Testis (tissue), 3 donors: ENCODE results near the gene TAF3. TPM values are rescaled to one million over a fixed set of nuclear protein-coding genes. Genes with fewer than 3 reads are reported as not detected.

Experiments used
- DNase-seq: peaks from one replicate; pipeline ENCODE4 v3.0.0-alpha.2; 2019
- H3K27ac ChIP-seq, 2 donors: fragments of 200-600 bp; sonication (generic); one replicate each; pipeline ENCODE4 v1.5.1; 2019
- H3K27me3 ChIP-seq: fragments of 200-600 bp; sonication (generic); one replicate; pipeline ENCODE4 v1.5.1; 2019
- H3K36me3 ChIP-seq: fragments of 200-600 bp; sonication (generic); one replicate; pipeline ENCODE4 v1.5.1; 2017; ENCODE audit warnings: low read depth; ENCODE audit errors: missing control alignments
- H3K4me1 ChIP-seq: fragments of 200-600 bp; sonication (generic); one replicate; pipeline ENCODE4 v1.5.1; 2019
- H3K4me3 ChIP-seq, 2 donors: fragments of 200-600 bp; sonication (generic); one replicate each; pipeline ENCODE4 v1.5.1; 2017 to 2019
- H3K9me3 ChIP-seq: fragments of 200-600 bp; sonication (generic); one replicate; pipeline ENCODE4 v1.5.1; 2017
- POLR2A ChIP-seq: fragments of 450-650 bp; IDR thresholded peaks from one replicate; pipeline ENCODE4 v1.6.1; 2017; ENCODE audit warnings: antibody characterized with exemption, mild to moderate bottlenecking, moderate library complexity
- WGBS, 2 donors: methylation state at CpG; one replicate each; pipeline ENCODE4 v1.1.5; 2018; 5-methylcytosine and 5-hydroxymethylcytosine counted together
- intact Hi-C: fragments of 100-400 bp; cut with DNase I; formaldehyde crosslinking; loops from one replicate; pipeline ENCODE4 v1.15.1; 2023; ENCODE audit warnings: low total_unique reads
- polyA plus RNA-seq: library from polyadenylated mRNA; stranded (reverse); fragments of 350-450 nt; fragmentation: Illumina TruSeq; extraction: RNeasy Lipid Tissue Mini Kit (QIAGEN cat#74804); gene quantifications from one replicate; pipeline ENCODE4 v1.2.3, GENCODE V29; 2014; ENCODE audit warnings: low read depth, low replicate concordance; ENCODE audit not compliant: insufficient read depth
- total RNA-seq, 2 donors: library from RNA; depleted of rRNA; stranded (reverse); fragments of >200 nt; gene quantifications; one replicate each; pipeline ENCODE4 v1.2.3, GENCODE V29; 2016
- TF ChIP-seq, protein P1 (sequence below), 3 experiments: fragments of 450-650 bp in 2 of 3; fragments of 200-600 bp in 1 of 3; sonication (generic) in 1 of 3; IDR thresholded peaks; one replicate each; pipeline ENCODE4 v1.5.1; 2016 to 2019; ENCODE audit warnings: antibody characterized with exemption in 3 of 3, mild to moderate bottlenecking in 2 of 3, moderate library complexity in 1 of 3

TAF3 gene
- total and polyA plus RNA-seq, 3 donors from 2014 or later: 7.0 to 33.0 (median 32.8) TPM

DNA sequence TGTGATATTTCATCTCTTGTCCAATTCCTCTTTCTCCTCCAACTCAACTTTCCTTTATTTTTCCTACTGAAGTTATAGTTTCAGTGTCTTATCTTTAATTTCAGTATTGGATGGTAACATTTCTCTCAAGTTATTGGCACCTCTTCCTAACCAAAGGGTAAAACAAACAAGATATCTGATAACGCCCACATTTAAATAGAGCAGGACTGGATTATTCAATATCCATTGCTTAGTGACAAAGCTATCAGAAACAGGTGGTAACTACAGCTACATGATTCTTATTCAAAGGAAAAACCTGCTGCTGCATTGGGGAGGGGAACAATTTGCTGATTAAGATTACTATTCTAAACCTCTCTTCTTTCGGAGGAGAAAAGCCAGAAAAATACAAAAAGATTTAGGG, 87.8 kb downstream of the TAF3 start:
- Histone ChIP-seq H3K4me1 (no peaks in the 10 kb centered on the region), H3K27ac (no peak overlapping the region), H3K36me3 (no peaks in the 10 kb centered on the region), H3K4me3 (no peak overlapping the region), H3K27me3 (no peaks in the 10 kb centered on the region), H3K9me3 (no peaks in the 10 kb centered on the region)
- WGBS, 2 donors: 66 to 81% methylated on average over 2 of the region's 2 CpGs
- TF ChIP-seq POLR2A: no peak
- TF ChIP-seq, protein P1, sequence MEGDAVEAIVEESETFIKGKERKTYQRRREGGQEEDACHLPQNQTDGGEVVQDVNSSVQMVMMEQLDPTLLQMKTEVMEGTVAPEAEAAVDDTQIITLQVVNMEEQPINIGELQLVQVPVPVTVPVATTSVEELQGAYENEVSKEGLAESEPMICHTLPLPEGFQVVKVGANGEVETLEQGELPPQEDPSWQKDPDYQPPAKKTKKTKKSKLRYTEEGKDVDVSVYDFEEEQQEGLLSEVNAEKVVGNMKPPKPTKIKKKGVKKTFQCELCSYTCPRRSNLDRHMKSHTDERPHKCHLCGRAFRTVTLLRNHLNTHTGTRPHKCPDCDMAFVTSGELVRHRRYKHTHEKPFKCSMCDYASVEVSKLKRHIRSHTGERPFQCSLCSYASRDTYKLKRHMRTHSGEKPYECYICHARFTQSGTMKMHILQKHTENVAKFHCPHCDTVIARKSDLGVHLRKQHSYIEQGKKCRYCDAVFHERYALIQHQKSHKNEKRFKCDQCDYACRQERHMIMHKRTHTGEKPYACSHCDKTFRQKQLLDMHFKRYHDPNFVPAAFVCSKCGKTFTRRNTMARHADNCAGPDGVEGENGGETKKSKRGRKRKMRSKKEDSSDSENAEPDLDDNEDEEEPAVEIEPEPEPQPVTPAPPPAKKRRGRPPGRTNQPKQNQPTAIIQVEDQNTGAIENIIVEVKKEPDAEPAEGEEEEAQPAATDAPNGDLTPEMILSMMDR (IDR thresholded peaks at IDR 0.05): no peak
- intact Hi-C loops: no loop called here
- no peak for DNase-seq

GRCh38 chr10:7908541-7909210, 90.4 kb downstream of the TAF3 start:
- Histone ChIP-seq H3K36me3 (no peaks in the 10 kb centered on the region), H3K4me3 (no peak overlapping the region), H3K9me3 (no peaks in the 10 kb centered on the region), H3K27me3 (no peaks in the 10 kb centered on the region), H3K27ac (no peak overlapping the region), H3K4me1 (no peaks in the 10 kb centered on the region)
- no peak for DNase-seq
- no peak for TF ChIP-seq POLR2A
- TF ChIP-seq, protein P1 (IDR thresholded peaks at IDR 0.05): no peak
- intact Hi-C loops: no loop called here
- 81 to 82% methylated on average over 8 of the region's 8 CpGs for WGBS, 2 donors

DNA sequence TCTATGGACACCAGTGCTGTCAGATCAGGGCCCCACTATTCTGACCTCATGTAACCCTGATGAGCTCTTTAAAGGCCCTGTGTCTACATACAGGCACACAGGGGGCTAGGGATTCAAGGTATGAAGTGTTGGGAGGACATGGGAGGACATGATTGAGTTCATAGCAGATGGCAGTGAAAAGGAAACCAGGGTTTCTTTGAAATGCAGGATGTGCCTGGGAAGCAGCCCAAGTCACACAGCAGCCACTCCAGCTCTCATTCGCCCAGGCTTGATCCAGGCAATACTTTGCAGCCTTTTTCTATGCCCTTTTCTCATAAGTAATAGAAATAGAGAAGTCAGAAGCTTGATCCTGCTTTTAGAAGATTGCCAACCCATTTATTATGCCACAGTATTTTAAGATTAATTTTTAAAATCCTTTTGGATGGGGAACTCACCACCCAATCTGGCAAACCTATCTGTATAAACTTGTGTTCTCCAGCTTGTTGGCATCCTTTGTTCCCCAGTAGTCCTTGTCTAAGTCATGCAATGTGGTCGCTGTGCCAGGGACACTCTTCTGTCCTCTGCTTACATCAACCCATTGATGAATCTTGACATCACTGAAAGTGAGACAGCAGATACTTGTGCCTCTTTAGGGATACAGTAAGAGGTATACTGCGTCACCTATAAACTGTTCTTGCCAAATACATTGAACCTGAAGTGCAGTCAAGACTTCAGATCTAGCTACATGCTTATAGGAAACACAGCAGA, 95.0 kb downstream of the TAF3 start:
- no peaks in the 10 kb centered on the region for H3K27me3 ChIP-seq
- 90 to 91% methylated on average over 3 of the region's 3 CpGs for WGBS, 2 donors
- no peaks in the 10 kb centered on the region for H3K9me3 ChIP-seq
- H3K27ac ChIP-seq: no peak overlapping the region
- no peaks in the 10 kb centered on the region for H3K4me1 ChIP-seq
- TF ChIP-seq, protein P1 (IDR thresholded peaks at IDR 0.05): no peak
- no peak for TF ChIP-seq POLR2A
- H3K36me3 ChIP-seq: no peaks in the 10 kb centered on the region
- intact Hi-C loops: no loop called here
- H3K4me3 ChIP-seq: no peak overlapping the region
- no peak for DNase-seq

GRCh38 chr10:7915923-7916536, 97.7 kb downstream of the TAF3 start:
- H3K4me1 ChIP-seq: no peaks in the 10 kb centered on the region
- H3K36me3 ChIP-seq: no peaks in the 10 kb centered on the region
- no peaks in the 10 kb centered on the region for H3K27me3 ChIP-seq
- WGBS, 2 donors: 94 to 96% methylated on average over 1 of the region's 1 CpG
- H3K27ac ChIP-seq: no peak overlapping the region
- TF ChIP-seq, protein P1 (IDR thresholded peaks at IDR 0.05): no peak
- TF ChIP-seq POLR2A: no peak
- DNase-seq: no peak
- no peak overlapping the region for H3K4me3 ChIP-seq
- H3K9me3 ChIP-seq: no peaks in the 10 kb centered on the region
- intact Hi-C loops: no loop called here
